Lower lobe of right lung (tissue), 2 donors: ENCODE data around the gene SRP54. TPM values are rescaled to one million over a fixed set of nuclear protein-coding genes. Genes with fewer than 3 reads are reported as not detected.

Experiments used
- ATAC-seq, 2 donors: fragments of 200-7000 bp; cut with Tn5 transposase; one replicate each; pipeline ENCODE4 v1.9.1; 2020 to 2022; ENCODE audit warnings: mild to moderate bottlenecking in 2 of 2, moderate library complexity in 2 of 2
- DNase-seq: peaks from one replicate; pipeline ENCODE4 v3.0.0-alpha.2; 2020
- H3K27ac ChIP-seq: fragments of 200-600 bp; one replicate; pipeline ENCODE4 v1.8.0; 2022
- H3K27me3 ChIP-seq: fragments of 200-600 bp; one replicate; pipeline ENCODE4 v1.8.0; 2022; ENCODE audit warnings: low read depth
- H3K36me3 ChIP-seq: fragments of 200-600 bp; one replicate; pipeline ENCODE4 v1.8.0; 2022; ENCODE audit warnings: mild to moderate bottlenecking
- H3K4me1 ChIP-seq: fragments of 200-600 bp; one replicate; pipeline ENCODE4 v1.8.0; 2022
- H3K4me3 ChIP-seq: fragments of 200-600 bp; one replicate; pipeline ENCODE4 v1.8.0; 2022; ENCODE audit warnings: mild to moderate bottlenecking
- H3K9me3 ChIP-seq: fragments of 200-600 bp; one replicate; pipeline ENCODE4 v1.8.0; 2022
- intact Hi-C: fragments of 100-400 bp; cut with DNase I; formaldehyde crosslinking; loops from one replicate; pipeline ENCODE4 v1.11.0; 2022
- total RNA-seq: library from RNA; stranded (reverse); fragmentation: NEBNext Ultra II Directional; extraction: Animal tissue kit (Norgen Biotek cat#: 25700); gene quantifications from one replicate; pipeline ENCODE4 v1.2.1, GENCODE V29; 2021
- TF ChIP-seq, protein P1 (sequence below): fragments of 200-600 bp; IDR thresholded peaks from one replicate; pipeline ENCODE4 v1.8.0; 2022; ENCODE audit warnings: antibody characterized with exemption, mild to moderate bottlenecking
- donor health status: DM: no; HTN: yes; CAD: no; lungs with severe emphysema.

SRP54 gene
- total RNA-seq, 1 donor from 2014 or later, result 41.7 TPM

DNA sequence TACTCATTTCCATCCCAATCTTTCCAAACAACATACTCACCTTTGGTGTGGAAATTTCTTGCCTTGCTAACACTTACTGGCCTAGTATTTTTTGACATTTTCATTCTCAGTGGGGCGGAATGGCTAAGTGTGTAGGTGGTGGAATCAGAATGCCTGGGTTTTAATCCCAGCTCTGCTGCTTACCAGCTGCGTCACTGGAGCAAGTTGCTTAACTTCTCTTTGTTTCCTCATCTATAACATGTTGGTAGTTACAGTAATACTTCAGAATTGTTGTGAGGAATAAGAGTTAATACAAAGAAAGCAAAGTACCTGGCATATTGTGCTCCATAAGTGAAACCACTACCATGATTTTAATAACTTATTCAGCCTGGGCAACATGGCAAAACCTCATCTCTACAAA is 60.3 kb downstream of the SRP54 start:
- H3K4me3 ChIP-seq, result no peak overlapping the region
- peaks cover 19% of the 10 kb centered on the region for H3K4me1 ChIP-seq
- no peak for ATAC-seq
- no peaks in the 10 kb centered on the region for H3K27me3 ChIP-seq
- intact Hi-C loops, result no loop called here
- H3K9me3 ChIP-seq, result no peaks in the 10 kb centered on the region
- TF ChIP-seq, protein P1, sequence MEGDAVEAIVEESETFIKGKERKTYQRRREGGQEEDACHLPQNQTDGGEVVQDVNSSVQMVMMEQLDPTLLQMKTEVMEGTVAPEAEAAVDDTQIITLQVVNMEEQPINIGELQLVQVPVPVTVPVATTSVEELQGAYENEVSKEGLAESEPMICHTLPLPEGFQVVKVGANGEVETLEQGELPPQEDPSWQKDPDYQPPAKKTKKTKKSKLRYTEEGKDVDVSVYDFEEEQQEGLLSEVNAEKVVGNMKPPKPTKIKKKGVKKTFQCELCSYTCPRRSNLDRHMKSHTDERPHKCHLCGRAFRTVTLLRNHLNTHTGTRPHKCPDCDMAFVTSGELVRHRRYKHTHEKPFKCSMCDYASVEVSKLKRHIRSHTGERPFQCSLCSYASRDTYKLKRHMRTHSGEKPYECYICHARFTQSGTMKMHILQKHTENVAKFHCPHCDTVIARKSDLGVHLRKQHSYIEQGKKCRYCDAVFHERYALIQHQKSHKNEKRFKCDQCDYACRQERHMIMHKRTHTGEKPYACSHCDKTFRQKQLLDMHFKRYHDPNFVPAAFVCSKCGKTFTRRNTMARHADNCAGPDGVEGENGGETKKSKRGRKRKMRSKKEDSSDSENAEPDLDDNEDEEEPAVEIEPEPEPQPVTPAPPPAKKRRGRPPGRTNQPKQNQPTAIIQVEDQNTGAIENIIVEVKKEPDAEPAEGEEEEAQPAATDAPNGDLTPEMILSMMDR, result no peak
- no peak overlapping the region for H3K27ac ChIP-seq
- no peak for DNase-seq
- H3K36me3 ChIP-seq, result no peaks in the 10 kb centered on the region

DNA sequence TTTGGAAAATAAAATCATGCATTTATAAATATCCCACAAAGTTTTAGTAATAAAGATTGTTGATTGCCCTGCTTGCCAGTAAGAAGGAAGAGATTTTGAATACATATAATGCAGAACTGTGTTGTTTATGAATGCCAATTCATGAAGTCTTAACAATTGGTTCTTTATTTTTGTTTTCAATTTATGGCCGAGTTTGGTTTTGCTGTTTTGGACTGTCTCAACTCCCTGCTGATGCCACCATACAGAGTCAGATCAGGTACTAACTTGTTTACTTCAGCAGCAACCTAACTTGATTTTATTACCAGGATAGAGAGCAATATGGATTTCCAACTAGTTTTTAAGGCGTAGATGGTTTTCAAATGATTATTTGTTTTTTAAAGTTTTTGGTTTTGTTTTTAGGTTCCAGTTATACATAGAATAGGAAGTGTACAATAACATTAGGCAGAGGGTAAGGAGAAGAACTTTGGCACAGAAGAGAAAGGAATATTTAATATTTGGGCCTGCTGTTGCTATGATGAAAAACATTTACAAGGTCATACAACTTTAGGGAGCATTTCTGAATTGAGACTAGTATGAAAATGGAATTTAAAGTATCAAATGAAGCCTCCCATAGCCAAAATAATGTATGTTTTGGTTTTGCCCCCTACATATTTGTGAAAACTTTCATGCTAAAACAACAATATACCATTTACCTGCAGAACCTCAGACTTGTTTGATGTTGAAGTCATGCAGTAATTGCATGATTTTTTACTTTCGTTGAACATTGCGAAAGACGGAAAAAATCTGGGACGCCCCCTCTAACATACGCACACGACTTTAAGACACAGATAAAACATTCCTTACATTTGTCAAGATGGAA is 62.4 kb downstream of the SRP54 start:
- Histone ChIP-seq H3K9me3 (no peaks in the 10 kb centered on the region), H3K4me3 (peak overlapping the region; percentile 70), H3K27ac (peak overlapping the region; percentile 93), H3K27me3 (no peaks in the 10 kb centered on the region), H3K36me3 (peaks cover 13% of the 10 kb centered on the region), H3K4me1 (peaks cover 21% of the 10 kb centered on the region)
- ATAC-seq (peak in 1 of 2 donors; percentile 2), DNase-seq (no peak)
- TF ChIP-seq, protein P1, result no peak
- intact Hi-C loops, result no loop called here

DNA sequence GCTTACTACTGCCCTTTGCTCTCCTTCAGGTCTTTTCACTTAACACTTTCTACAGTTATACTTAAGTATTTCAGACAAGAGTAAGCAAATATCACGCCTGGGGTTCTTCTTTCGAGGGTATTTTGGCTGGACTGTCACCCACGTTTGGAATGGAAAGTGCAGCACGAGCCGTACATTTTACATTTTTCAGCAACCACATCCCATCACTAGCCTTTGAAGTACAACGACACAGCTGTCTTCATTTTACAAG is 62.9 kb downstream of the SRP54 start:
- H3K27me3 ChIP-seq, result no peaks in the 10 kb centered on the region
- DNase-seq (no peak), ATAC-seq (no peak)
- H3K36me3 ChIP-seq, result peaks cover 19% of the 10 kb centered on the region
- intact Hi-C loops, result no loop called here
- TF ChIP-seq, protein P1, result no peak
- peak overlapping the region; percentile 70 for H3K4me3 ChIP-seq
- peak overlapping the region; percentile 93 for H3K27ac ChIP-seq
- peaks cover 27% of the 10 kb centered on the region for H3K4me1 ChIP-seq
- no peaks in the 10 kb centered on the region for H3K9me3 ChIP-seq

DNA sequence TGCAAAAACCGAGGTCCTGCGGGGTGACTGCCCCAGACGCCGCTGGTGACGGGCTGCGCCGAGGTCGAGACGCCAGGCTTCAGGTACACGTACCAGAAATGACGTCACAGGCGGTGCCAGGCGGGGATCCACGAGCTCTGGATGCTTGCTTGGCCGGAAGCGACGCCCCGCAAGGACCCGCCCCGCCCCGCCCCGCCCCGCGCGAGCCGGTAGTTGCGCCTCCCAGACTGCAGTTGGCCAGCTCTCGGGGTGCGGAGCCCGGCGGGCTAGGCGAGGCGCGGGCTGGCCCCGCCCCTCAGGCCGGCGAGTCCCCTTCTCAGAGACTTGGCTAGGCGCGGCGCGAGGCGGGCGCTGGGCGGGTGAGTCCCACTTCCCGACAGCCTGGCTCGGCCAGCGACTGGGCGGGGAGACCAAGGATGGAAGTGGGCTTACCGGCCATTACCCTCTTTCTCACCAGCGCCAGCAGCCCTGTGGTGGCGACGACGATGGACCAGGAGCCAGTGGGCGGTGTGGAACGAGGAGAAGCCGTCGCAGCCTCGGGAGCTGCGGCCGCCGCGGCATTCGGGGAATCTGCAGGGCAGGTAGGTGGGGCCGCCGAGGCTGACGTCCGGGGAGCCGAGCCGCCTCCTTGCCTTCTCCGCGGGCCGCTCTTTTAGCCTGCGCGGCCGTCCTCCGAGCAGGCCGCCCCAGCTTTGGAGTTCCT is 63.4 kb downstream of the SRP54 start, which contains the start of gene FAM177A1:
TSS of gene FAM177A1 (plus strand) at position 225 of the 703 bp plus-strand sequence. CDS start at position 417, 192 bp downstream.
- Histone ChIP-seq H3K36me3 (peaks cover 24% of the 10 kb centered on the region), H3K27me3 (no peaks in the 10 kb centered on the region), H3K4me3 (peak within 1 kb of the TSS; percentile 70), H3K4me1 (peaks cover 31% of the 10 kb centered on the region), H3K27ac (peak within 1 kb of the TSS; percentile 93), H3K9me3 (no peaks in the 10 kb centered on the region)
- ATAC-seq (peak; percentile 99 to 100), DNase-seq (peak; percentile 100)
- intact Hi-C loops, result no loop called here
- TF ChIP-seq, protein P1, result no peak

GRCh38 chr14:35046751-35047536 is 64.2 kb downstream of the SRP54 start:
- DNase-seq (no peak), ATAC-seq (peak; percentile 54 to 56)
- TF ChIP-seq, protein P1, result no peak
- Histone ChIP-seq H3K36me3 (peaks cover 31% of the 10 kb centered on the region), H3K27ac (peak overlapping the region; percentile 93), H3K27me3 (no peaks in the 10 kb centered on the region), H3K9me3 (no peaks in the 10 kb centered on the region), H3K4me1 (peaks cover 39% of the 10 kb centered on the region), H3K4me3 (peak overlapping the region; percentile 70)
- intact Hi-C loops, result no loop called here
